ENCODE data around the gene ROBO1.

Gene ROBO1

GRCh38 chr3:79369306-79369705 lies 398.5 kb downstream of the ROBO1 start:
- Mint-ChIP-seq H3K27ac (ENCODE audit: low read depth) (no peak overlapping the region), H3K27me3 (no peaks in the 10 kb centered on the region)

GRCh38 chr3:79368403-79368802 lies 399.4 kb downstream of the ROBO1 start:
- Mint-ChIP-seq H3K27me3 (no peaks in the 10 kb centered on the region), H3K4me1 (no peaks in the 10 kb centered on the region), H3K27ac (ENCODE audit: low read depth) (no peak overlapping the region), H3K9me3 (peaks cover 24% of the 10 kb centered on the region), H3K4me3 (no peak overlapping the region), H3K36me3 (ENCODE audit: insufficient read depth) (peaks cover 3% of the 10 kb centered on the region)
- DNase-seq (ENCODE audit: low spot score in 2 of 2) (no peak), ATAC-seq (replicated peaks; ENCODE audit: extremely low read depth, poor library complexity, severe bottlenecking) (no peak)

More at GRCh38 chr3:79369306-79369705, 398.5 kb downstream of the ROBO1 start:
- no peak for DNase-seq (ENCODE audit: low spot score in 2 of 2)
- ATAC-seq (replicated peaks; ENCODE audit: extremely low read depth, poor library complexity, severe bottlenecking) = no peak
- peaks cover 3% of the 10 kb centered on the region for H3K36me3 Mint-ChIP-seq (ENCODE audit: insufficient read depth)
- no peaks in the 10 kb centered on the region for H3K4me1 Mint-ChIP-seq
- H3K9me3 Mint-ChIP-seq = peaks cover 24% of the 10 kb centered on the region
- no peak overlapping the region for H3K4me3 Mint-ChIP-seq

GRCh38 chr3:79367803-79368202 lies 400.0 kb downstream of the ROBO1 start:
- Mint-ChIP-seq H3K27ac (ENCODE audit: low read depth) (no peak overlapping the region), H3K4me3 (no peak overlapping the region)
- ATAC-seq (replicated peaks; ENCODE audit: extremely low read depth, poor library complexity, severe bottlenecking) = no peak

GRCh38 chr3:79367066-79367465 lies 400.7 kb downstream of the ROBO1 start:
- Mint-ChIP-seq H3K27ac (ENCODE audit: low read depth) (no peak overlapping the region), H3K4me3 (no peak overlapping the region), H3K27me3 (no peaks in the 10 kb centered on the region), H3K36me3 (ENCODE audit: insufficient read depth) (peaks cover 3% of the 10 kb centered on the region), H3K9me3 (peaks cover 18% of the 10 kb centered on the region), H3K4me1 (no peaks in the 10 kb centered on the region)
- ATAC-seq (replicated peaks; ENCODE audit: extremely low read depth, poor library complexity, severe bottlenecking) (no peak), DNase-seq (ENCODE audit: low spot score in 2 of 2) (no peak)

More at GRCh38 chr3:79367803-79368202, 400.0 kb downstream of the ROBO1 start:
- DNase-seq (ENCODE audit: low spot score in 2 of 2) = no peak
- H3K36me3 Mint-ChIP-seq (ENCODE audit: insufficient read depth) = peaks cover 3% of the 10 kb centered on the region
- H3K9me3 Mint-ChIP-seq = peaks cover 24% of the 10 kb centered on the region
- H3K4me1 Mint-ChIP-seq = no peaks in the 10 kb centered on the region
- H3K27me3 Mint-ChIP-seq = no peaks in the 10 kb centered on the region

GRCh38 chr3:79366414-79366813 lies 401.4 kb downstream of the ROBO1 start:
- Mint-ChIP-seq H3K4me1 (no peaks in the 10 kb centered on the region), H3K4me3 (no peak overlapping the region), H3K27me3 (no peaks in the 10 kb centered on the region), H3K9me3 (peaks cover 18% of the 10 kb centered on the region), H3K27ac (ENCODE audit: low read depth) (no peak overlapping the region), H3K36me3 (ENCODE audit: insufficient read depth) (peaks cover 3% of the 10 kb centered on the region)
- no peak for DNase-seq (ENCODE audit: low spot score in 2 of 2)
- ATAC-seq (replicated peaks; ENCODE audit: extremely low read depth, poor library complexity, severe bottlenecking) = no peak

GRCh38 chr3:79364784-79365183 lies 403.0 kb downstream of the ROBO1 start:
- no peaks in the 10 kb centered on the region for H3K4me1 Mint-ChIP-seq
- H3K36me3 Mint-ChIP-seq (ENCODE audit: insufficient read depth) = peaks cover 3% of the 10 kb centered on the region
- no peaks in the 10 kb centered on the region for H3K27me3 Mint-ChIP-seq
- ATAC-seq (replicated peaks; ENCODE audit: extremely low read depth, poor library complexity, severe bottlenecking) = no peak
- peaks cover 18% of the 10 kb centered on the region for H3K9me3 Mint-ChIP-seq
- H3K27ac Mint-ChIP-seq (ENCODE audit: low read depth) = no peak overlapping the region
- H3K4me3 Mint-ChIP-seq = no peak overlapping the region
- DNase-seq (ENCODE audit: low spot score in 2 of 2) = no peak

GRCh38 chr3:79362571-79363270 lies 405.1 kb downstream of the ROBO1 start:
- DNase-seq (ENCODE audit: low spot score in 2 of 2) (no peak), ATAC-seq (replicated peaks; ENCODE audit: extremely low read depth, poor library complexity, severe bottlenecking) (no peak)
- Mint-ChIP-seq H3K36me3 (ENCODE audit: insufficient read depth) (peaks cover 3% of the 10 kb centered on the region), H3K4me1 (no peaks in the 10 kb centered on the region), H3K4me3 (no peak overlapping the region), H3K27ac (ENCODE audit: low read depth) (no peak overlapping the region), H3K27me3 (no peaks in the 10 kb centered on the region), H3K9me3 (peaks cover 18% of the 10 kb centered on the region)

- DNase-seq (ENCODE audit: low spot score in 2 of 2) (no peak), ATAC-seq (replicated peaks; ENCODE audit: extremely low read depth, poor library complexity, severe bottlenecking) (no peak)
- no peak overlapping the region for H3K27ac Mint-ChIP-seq (ENCODE audit: low read depth)
- peaks cover 18% of the 10 kb centered on the region for H3K9me3 Mint-ChIP-seq
- no peak overlapping the region for H3K4me3 Mint-ChIP-seq
- H3K4me1 Mint-ChIP-seq = no peaks in the 10 kb centered on the region
- no peaks in the 10 kb centered on the region for H3K27me3 Mint-ChIP-seq
- peaks cover 3% of the 10 kb centered on the region for H3K36me3 Mint-ChIP-seq (ENCODE audit: insufficient read depth)
These were observed 405.9 kb downstream of the ROBO1 start for GRCh38 chr3:79361748-79362378.

- Mint-ChIP-seq H3K9me3 (peaks cover 11% of the 10 kb centered on the region), H3K36me3 (ENCODE audit: insufficient read depth) (no peaks in the 10 kb centered on the region), H3K27me3 (no peaks in the 10 kb centered on the region), H3K27ac (ENCODE audit: low read depth) (no peak overlapping the region), H3K4me3 (no peak overlapping the region), H3K4me1 (no peaks in the 10 kb centered on the region)
- ATAC-seq (replicated peaks; ENCODE audit: extremely low read depth, poor library complexity, severe bottlenecking) (no peak), DNase-seq (ENCODE audit: low spot score in 2 of 2) (no peak)
These were observed 409.5 kb downstream of the ROBO1 start for GRCh38 chr3:79358327-79358726.

GRCh38 chr3:79354179-79354688 lies 413.6 kb downstream of the ROBO1 start:
- Mint-ChIP-seq H3K27ac (ENCODE audit: low read depth) (no peak overlapping the region), H3K4me3 (no peak overlapping the region), H3K36me3 (ENCODE audit: insufficient read depth) (no peaks in the 10 kb centered on the region), H3K27me3 (no peaks in the 10 kb centered on the region), H3K4me1 (no peaks in the 10 kb centered on the region), H3K9me3 (peaks cover 11% of the 10 kb centered on the region)
- ATAC-seq (replicated peaks; ENCODE audit: extremely low read depth, poor library complexity, severe bottlenecking) (no peak), DNase-seq (ENCODE audit: low spot score in 2 of 2) (no peak)

- Mint-ChIP-seq H3K36me3 (ENCODE audit: insufficient read depth) (no peaks in the 10 kb centered on the region), H3K27me3 (no peaks in the 10 kb centered on the region), H3K4me3 (no peak overlapping the region), H3K4me1 (no peaks in the 10 kb centered on the region), H3K9me3 (peaks cover 11% of the 10 kb centered on the region), H3K27ac (ENCODE audit: low read depth) (no peak overlapping the region)
- no peak for ATAC-seq (replicated peaks; ENCODE audit: extremely low read depth, poor library complexity, severe bottlenecking)
- DNase-seq (ENCODE audit: low spot score in 2 of 2) = no peak
These were observed 416.1 kb downstream of the ROBO1 start for GRCh38 chr3:79351699-79352098.

- Mint-ChIP-seq H3K4me1 (no peaks in the 10 kb centered on the region), H3K9me3 (peaks cover 6% of the 10 kb centered on the region), H3K27ac (ENCODE audit: low read depth) (no peak overlapping the region), H3K27me3 (no peaks in the 10 kb centered on the region), H3K36me3 (ENCODE audit: insufficient read depth) (no peaks in the 10 kb centered on the region), H3K4me3 (no peak overlapping the region)
- ATAC-seq (replicated peaks; ENCODE audit: extremely low read depth, poor library complexity, severe bottlenecking) (no peak), DNase-seq (ENCODE audit: low spot score in 2 of 2) (no peak)
These were observed 422.6 kb downstream of the ROBO1 start for GRCh38 chr3:79344876-79345871.
